Mesenteric fat pad (tissue), 1 donor: ENCODE results near the gene ATP1A3. TPM values are rescaled to one million over a fixed set of nuclear protein-coding genes. Genes with fewer than 3 reads are reported as not detected.

Experiments used
- DNase-seq: peaks from one replicate; pipeline ENCODE4 v3.0.0-alpha.2; 2020; ENCODE audit warnings: low spot score
- total RNA-seq: library from RNA; stranded (reverse); fragmentation: NEBNext Ultra II Directional; extraction: Animal tissue kit (Norgen Biotek cat#: 25700); gene quantifications from one replicate; pipeline ENCODE4 v1.2.1, GENCODE V29; 2021
- donor health status: DM: yes; HTN: yes; CAD: no.

ATP1A3 gene
- total RNA-seq, 1 donor from 2014 or later = not detected

DNA sequence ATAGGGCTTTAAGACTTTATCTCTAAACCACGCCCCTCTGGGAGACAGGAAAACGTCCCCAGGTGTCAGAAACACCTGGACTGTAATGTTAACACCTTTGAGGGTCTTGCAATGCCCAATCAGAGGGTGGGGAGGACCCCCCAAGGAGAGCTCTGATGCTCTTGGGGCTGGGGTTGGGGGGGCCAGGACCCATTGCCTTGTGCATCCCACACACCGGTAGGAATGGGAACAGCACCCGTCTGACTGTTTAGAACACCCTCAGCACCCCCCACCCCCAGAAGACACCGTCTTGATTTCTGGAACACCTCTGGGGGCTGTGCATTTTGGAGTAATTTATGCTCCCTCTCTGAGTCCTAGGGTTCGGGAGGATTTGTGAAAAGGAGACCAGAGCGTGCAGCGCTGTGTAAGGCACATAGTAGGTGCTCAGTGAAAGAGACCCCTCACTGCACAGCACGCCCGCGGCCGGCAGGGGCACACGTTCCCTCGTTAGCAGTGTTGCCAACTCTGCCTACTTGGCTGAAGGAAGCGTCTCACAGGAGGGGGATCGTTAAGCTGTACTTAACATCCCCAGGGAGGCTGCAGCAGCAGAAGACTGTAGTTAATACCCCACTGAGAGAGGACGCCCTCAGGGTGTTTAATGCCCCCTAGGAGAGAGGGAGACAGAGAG is 63.0 kb downstream of the ATP1A3 start:
- no peak for DNase-seq

DNA sequence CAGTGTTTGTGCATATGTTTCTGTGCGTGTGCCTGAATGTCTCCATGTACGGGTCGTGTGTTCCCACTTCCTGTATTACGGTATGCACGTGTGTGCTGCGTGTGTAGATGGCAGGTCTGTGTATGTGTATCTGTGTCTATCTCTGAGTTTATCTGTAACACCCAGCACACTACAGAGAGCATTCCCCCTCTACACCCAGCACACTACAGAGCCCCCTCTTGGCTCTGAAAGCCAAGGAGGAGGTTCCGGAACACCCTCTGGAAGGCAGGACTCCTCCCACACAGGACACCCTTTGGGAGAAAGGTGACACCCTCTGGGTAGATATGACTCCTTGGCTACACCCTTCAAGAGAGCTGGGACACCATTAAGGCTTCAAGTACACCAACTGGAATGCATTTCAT is 63.7 kb downstream of the ATP1A3 start:
- DNase-seq = no peak

DNA sequence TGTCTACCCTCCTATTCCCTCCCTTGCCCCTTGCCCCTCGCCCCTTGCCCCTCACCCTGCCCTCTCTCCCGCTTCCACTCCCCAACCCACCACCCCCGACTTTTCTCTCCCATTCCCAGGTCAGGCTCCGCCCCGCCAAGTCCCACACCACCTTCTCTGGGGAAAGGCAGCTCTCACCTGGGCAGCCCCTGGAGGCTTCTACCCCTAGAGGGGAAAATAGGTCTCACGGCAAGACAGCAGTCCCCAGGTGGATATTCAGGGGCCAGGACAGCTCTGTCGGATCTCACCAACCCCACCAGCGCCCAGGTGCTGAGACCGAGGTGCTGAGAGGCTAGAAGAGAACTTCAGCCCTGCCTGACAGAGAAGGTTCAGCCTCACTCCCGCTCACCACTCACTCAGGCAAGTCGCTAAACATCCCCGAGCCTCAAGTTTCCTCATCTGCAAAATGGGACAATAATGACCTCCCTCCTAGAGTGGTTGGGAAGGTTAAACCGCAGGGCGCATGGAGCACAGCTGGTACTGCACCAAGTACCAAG is 64.4 kb downstream of the ATP1A3 start:
- DNase-seq = no peak

DNA sequence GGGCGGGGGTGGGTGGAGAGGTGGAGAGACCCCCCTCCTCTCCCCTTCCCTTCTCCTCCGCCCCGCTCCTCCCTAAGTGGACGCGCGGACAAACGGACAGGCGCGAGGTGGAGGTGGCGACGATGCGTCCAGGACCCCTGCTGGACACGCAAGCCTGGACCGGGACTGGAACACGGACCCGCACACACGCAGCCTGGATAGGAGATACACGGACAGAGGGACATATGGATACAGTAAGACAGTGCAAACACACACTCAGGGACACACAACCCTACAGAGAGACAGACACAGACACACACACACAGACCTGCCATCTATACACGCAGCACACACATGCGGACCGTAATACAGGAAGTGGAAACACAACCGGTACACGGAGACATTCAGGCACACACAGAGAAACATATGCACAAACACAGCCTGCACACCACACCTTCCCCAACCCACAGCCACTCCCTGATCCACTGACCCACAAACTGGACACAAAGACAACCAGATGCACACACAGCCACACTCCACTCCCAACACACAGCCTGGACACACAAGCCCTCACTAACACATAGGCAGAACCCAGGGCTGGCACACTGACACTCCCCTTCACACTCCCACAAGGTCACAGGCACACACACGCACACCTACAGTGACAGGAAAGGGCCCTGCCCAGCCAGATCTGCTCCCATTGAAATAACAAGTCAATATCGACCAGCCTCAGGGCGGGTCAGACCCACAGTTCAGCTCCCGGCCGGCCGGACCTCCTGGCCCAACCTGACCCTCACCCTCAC is 65.1 kb downstream of the ATP1A3 start:
- DNase-seq = no peak

DNA sequence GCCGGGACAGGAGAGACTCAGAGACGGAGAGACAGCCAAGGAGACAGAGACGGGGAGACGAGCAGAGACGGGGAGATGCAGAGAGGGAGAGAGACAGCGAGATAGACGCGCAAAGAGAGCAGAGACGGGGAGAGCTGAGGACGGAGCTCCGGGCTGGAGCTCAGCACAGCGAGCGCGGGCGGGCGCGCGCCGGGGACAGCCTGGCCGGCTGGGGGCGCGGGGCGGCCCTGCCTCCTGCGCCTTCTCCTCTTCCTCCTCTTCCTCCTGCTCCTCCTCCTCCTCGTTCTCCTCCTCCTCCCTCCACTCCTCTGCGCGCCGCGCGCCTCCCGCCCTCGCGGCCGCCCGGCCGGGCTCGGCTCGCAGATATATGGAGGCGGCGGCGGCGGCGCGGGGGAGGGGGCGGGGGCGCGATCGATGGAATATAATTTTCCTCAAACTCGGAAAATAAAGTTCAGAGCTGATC is 65.8 kb downstream of the ATP1A3 start, which contains the start of gene ERFL:
ERFL (minus strand) TSS at position 229 of the 463 bp plus-strand sequence. CDS start 15,530 bp downstream, outside the sequence.
- DNase-seq = no peak

DNA sequence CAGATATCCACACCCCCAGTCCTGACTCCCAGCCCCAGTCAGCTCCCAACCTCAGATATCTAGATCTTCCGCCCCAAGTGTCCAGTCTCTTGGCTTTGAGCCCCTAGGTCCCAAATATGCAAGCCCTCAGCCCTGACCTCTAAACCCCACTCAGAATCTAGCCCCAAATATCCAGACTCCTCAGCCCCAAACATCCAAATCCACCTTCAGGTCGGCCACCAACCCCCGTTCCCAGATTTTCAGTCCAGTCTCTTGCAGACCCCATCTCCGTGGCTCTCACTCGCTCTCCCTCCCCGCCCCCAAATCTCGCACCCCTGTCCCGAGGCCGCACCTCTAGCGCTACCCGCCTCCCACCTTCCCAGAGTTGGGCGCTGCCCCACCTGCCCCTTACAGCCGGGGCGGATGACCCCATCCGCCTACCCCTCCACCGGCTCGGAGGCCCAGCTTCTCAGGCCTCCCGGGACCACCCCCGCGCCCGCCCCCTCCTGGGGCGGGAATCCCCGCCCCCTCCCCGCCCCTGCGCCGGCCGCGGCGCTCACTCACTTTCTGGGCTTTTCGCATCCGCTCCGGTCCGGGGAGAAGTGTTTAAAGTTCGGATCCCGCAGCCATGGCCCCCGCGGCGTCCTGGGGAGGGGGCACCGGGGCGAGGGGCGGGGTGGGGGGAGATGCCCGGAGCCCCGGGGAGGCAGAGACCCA is 66.4 kb downstream of the ATP1A3 start:
- no peak for DNase-seq

DNA sequence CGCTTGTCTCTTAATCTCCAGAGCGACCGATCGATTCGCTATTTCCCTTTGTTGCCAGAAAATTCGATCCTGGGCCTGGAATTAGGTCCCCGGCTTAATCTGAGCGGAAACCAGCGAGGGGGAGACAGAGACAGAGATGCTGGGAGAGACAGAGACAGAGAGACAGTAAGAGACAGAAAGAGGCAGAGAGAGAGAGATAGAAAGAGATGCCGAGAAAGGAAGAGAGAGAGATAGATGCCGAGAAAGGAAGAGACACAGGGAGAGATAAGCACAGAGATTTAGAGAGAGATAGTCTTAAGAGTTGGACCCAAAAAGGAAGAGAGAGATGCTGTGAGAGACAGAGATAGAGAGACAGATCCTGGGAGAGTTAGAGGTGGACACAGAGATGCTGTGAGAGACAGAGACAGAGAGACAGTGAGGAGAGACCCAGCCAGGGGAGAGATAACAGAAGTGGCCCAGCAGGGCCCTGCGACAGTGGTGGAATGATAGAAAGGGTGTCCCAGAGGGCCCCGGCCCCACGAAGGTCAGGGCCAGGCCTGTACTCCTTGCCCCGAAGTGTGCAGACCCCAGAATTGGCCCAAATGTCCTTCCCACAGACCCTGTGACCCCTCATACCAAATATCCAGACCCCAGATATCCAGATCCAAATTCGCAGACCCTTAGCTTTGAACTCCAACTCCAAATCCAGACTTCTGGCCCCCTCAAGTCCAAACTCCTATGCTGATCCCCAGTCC is 67.1 kb downstream of the ATP1A3 start:
- no peak for DNase-seq

DNA sequence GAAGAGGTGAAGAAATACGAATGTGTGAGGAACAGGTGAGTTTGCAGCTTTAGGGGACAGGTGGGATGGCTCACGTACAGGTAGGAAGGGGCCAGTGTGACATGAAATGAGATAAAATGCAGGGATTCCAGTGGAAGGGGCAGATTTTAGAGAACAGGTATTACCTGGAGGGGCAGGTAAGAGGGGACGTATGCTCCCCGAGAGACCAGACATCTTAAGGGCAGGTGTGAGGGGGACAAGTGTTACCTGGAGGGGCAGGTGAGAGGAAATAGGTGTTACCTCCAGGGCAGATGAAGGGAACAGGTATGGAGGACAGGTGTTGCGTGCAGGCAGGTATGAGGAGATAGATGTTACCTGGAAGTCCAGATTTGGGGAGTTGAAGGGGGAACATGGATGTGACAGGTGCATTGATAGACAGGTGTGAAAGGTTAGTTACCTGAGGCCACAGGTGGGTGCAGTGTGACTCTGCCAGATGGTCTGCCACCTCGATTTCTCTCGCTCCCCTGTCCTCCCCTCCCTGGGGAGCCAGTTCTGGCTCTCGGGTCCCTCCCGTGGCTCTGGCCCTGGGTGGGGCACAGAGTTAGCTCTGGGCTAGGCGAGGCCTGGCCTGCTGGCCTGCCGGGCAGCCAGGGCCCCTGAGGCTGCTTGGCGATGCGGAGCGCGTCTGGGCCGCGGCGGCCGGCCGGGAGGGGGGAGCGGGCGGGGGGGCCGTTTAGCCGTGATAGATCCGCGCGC is 67.8 kb downstream of the ATP1A3 start:
- DNase-seq = no peak

DNA sequence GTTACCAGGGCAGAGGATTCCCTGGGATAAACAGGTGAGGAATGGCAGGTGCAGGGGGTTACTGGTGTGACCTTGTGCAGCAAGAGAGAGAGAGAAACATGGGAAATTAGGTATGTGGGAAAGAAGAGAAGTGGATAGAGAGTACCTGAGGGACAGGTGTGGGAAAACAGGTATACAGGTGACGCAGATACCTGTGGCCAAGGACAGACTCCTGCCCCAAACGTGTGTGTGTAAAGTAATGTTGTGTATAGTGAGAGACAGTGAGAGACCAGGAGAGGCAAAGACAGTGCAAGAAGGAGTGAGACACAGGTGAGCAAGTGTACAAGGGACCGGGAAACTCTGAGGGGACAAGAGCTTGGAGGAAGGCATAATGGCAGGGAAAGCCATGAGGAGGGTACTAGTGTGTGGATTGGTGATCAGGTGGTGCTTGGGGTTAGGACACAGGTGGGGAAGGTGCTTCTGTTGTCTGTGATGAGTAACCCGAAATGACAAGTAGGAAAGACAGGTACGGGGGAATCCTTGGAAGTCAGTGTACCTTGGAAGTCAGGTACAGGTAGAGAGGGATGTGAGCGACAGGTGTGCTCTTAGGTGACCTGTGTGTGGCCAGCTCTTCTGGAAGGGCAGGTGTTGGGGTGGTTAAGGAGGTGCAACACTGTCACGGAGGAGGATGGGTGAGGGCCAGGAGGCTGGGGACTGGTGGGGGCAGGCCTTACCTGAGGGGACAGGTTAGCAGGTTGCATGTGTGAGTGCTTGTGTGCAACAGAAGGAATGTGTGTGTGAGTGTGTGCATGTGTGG is 68.6 kb downstream of the ATP1A3 start:
- no peak for DNase-seq

DNA sequence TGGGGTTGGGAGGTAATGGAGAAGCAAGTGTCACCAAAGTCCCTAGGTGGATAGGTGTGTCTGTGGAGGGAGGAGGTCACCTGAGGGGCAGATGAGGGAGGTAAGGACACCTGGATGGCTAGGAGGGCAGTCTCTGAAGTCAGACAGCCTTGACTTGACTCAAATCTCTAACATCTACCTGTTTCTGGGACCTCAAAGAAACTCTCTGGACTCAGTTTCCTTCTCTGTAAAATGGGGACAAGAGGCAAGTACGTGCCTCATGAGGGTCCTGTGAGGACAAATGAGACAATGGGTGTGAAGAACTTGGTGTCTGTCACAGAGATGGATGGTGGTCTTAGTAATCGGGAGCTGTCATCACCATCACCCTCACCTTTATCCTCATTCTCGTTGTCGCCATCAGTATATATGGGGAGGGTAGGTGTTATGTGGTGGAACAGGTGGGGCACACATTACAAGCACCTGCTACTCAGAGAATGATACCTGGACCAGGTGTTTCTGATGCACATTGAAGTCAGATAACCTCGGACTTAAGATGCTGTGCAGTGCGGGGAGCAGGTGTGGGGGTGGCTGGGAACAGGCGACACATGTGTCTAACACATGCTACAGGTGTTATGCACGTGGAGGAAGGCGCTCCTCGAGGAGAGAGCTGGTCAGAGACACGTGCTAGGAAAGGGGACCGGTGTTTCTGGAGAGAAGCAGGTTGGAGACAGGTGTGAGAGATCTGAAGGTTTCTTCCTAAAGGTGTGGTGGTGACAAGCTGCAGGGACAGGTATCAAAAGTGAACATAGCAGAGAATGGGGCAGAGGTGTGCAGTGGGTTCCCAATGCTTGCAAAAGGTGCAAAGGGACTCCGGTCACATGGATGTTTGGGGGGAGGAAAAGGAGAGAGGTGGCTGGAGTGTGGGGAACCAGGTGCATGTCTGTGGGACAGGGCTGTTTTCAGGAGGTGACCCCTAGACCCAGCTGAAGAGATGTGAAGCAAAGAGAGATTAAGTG is 69.6 kb downstream of the ATP1A3 start:
- DNase-seq = no peak

DNA sequence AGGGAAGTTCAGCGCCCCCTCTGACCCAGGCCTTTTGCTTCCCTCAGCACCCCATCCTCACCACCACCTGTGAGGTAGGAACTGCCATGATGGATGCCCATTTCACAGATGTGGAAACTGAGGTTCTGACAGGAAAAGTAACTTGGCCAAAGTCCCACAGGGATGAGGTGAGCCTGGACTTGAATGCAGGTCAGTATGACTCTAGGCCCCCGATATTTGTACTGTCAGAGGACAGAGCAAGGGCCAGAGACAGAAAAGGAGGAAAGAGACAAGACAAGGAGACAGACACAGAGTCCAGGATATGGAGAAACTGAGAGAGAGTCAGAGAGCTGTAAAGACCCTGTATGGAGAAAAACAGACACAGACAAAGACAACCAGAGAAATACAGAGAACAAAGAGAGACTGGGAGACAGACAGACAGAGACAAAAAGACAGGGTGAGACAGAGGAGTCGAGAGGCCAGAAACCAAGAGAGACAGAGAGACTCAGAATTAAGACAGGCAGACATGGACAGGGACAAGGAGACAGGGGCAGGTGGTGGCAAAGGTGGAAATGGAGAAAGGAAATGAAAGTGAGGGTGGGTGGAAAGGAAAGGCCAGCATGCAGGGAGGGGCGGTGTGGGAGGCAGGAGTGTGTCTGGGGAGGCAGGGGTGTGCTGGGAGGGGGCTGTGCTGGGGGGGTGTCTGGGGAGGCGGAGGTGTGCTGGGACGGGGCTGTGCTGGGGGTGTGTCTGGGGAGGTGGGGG is 70.8 kb downstream of the ATP1A3 start:
- no peak for DNase-seq

DNA sequence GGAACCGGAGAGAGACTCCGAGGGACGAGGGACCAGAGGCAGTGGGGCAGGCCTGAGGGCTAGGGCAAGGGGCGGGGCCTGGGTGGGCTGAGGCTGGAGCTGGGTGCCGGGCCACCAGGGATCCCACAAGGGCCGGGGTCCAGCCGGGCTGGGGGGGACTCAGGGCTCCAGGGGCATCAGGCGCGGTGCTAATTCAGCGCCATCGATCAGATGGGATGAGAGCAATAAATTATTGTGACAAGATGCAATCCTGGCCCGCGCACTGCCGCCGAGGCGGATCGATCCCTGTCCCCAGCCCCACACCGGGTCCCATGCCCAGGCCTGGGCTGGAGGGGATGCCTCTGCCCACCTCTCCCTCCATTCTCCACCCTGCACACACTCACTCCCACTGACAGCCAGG is 71.4 kb downstream of the ATP1A3 start:
- no peak for DNase-seq

DNA sequence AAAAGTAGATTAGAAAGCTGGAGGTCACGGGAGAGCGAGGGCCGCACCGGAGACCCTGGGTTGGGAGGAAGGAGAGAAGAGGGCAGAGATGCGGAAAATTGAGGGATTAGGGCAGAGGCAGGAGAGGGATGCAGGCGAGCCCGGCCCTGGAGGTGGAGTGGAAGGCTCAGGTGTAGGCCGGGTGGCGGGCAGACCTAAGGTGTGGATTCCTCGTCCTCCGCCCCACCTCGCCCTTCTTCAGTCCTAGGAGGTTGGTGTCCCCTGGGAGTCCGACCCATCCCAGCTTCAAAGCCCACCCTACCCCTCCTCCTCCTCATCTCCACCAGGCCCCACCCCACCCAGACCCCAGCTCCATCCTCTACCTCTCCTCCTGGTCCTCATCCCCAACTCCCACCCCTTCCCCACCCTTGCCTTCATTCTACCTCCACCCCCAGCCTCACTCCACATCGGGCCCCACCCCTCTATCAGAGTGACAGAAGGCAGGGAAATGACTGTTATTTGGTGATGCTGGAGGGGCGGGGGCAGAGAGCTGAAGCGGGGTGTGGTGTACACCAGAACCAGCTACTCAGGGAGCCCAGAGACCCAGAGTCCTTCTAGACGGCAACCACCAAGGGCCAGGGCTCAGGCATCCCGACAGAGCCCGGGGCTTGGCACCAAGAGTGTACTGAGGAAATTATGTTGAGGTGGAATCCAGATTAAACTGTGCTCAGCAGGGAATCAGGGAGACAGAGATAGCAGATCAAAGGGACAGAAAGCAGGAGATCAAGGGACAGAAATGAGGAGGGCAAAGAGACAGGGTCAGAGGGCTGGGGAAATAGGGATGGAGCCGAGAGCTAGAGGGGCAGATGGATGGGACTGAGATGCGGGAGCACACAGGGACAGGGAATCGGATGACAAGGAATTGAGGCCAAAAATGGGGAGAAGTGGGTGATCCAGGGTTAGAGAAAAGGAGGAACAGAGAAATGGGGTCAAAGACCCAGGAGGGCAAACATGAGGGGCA is 72.2 kb downstream of the ATP1A3 start:
- no peak for DNase-seq

DNA sequence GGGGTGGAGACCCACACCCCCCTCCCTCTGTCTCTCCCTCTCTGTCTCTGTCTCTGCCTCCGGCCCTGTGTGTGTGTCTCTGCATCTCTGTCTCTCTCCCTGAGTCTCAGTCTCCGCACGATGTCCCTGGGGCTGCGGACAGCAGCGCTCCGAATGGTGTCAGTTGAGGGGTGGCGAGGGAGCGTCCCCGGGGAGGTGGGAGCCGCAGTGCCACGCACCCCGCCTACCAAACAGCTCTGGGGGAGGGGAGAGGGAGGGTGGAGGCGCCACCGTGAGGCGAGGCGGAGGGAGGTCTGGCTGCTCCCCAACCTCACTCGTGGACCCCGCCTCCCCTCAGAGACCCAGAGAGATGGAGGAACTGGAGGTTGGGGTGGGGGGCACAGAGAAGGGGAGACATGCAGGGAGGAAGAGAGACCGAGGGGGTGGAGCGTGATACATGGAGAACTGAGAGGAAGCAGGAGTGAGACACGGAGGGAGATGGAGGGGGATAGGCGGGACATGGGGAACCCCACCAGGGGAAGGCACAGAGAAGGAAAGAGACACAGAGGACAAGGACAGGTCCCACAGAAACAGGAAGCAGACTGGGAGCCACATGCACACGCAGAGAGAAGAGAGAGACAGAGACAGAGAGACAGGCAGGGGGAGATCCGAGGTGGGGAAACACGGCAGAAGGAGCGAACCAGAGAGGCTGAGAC is 73.0 kb downstream of the ATP1A3 start:
- no peak for DNase-seq

DNA sequence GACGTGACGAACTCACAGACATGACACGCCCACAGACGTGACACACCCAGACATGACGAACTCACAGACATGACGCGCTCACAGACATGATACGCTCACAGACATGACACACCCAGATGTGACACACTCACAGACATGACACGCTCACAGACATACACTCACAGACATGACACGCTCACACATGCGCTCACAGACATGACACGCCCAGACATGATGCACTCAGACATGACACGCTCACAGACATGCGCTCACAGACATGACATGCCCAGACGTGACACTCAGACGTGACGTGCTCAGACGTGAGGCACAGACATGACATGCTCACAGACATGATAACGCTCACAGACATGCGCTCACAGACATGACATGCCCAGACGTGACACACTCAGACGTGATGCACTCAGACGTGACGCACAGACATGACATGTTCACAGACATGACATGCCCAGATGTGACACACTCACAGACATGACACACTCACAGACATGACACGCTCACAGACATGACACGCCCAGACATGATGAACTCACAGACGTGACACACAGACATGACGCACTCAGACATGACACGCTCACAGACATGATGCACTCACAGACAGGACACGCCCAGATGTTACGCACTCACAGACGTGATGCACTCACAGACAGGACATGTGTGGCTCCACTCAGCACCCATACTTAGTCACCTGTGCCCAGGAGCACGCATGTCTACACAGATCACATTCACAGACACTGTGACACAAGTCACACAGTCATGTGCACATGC is 73.9 kb downstream of the ATP1A3 start:
- no peak for DNase-seq
